B cell (primary cell): Measurements from ENCODE around the gene PIWIL1.

ENCODE experiments used
- CTCF ChIP-seq: fragments of 200-600 bp; IDR thresholded peaks from one replicate; pipeline ENCODE4 v1.8.0; 2022; ENCODE audit warnings: antibody characterized with exemption, mild to moderate bottlenecking
- EZH2 ChIP-seq: IDR thresholded peaks from 2 replicates; pipeline ENCODE4 v1.6.1; 2012; ENCODE audit warnings: borderline replicate concordance, low read depth, mild to moderate bottlenecking, moderate library complexity, low read length; ENCODE audit not compliant: insufficient read depth, poor library complexity, severe bottlenecking

DNA sequence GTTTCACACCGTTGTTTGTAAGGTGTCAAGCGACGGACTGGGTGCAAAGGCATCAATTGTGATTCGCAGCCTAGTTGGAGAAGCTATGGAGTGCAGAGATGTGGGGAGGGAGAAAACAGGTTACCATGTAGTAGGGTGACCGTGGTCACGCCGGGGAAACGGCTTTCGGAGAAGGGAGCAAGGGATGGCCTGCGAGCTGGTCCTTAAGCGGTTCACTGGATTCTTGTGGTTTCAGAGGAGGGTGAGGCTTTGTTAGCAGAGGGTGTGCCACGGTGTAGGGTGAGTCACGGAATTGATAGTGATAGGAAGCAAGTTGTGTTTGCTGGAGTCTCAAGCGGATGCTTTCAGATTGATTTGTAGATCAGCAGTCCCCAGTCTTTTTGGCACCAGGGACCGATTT is 2.3 kb downstream of the PIWIL1 start:
- TF ChIP-seq EZH2 = no peak
- no peak for TF ChIP-seq CTCF
